ENCODE results near the gene SDK2. TPM values are rescaled to one million over a fixed set of nuclear protein-coding genes. Genes with fewer than 3 reads are reported as not detected.

Gene SDK2
- total and polyA plus RNA-seq, 3 experiments from 2014 or later, result 0.35 to 0.54 (median 0.44) TPM

DNA sequence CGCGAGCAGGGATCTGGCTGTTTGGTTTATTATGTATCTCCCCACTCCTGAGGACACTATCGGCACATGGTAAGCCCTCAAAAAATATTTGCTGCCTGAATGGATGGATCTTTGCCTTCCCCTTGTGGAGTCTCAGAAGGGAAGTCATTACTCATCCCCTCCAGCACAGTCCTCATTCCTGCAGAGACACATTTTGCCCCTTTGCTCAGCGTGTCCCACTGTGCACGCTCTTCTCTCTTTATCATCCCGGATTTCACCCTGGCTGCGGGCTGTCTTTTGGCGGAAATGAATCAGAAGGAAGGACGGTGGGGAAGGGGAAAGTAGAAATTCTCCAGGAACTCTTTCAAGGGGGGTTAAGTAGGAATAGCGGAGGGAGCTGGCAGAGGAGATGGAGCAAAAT, 207.3 kb downstream of the SDK2 start:
- no peak for DNase-seq
- Histone ChIP-seq H3K36me3 (ENCODE audit: insufficient read depth, low read length) (no peaks in the 10 kb centered on the region), H3K27ac (ENCODE audit: low read depth, low read length) (no peak overlapping the region), H3K4me3 (ENCODE audit: low read length) (no peak overlapping the region), H3K4me1 (ENCODE audit: insufficient read depth, low read length) (no peaks in the 10 kb centered on the region), H3K9me3 (ENCODE audit: low read length) (no peaks in the 10 kb centered on the region), H3K27me3 (ENCODE audit: insufficient read depth, low read length, poor library complexity, severe bottlenecking) (no peaks in the 10 kb centered on the region)
- Mint-ChIP-seq H3K4me1 (no peaks in the 10 kb centered on the region), H3K27me3 (peaks cover 0 to 1% of the 10 kb centered on the region in 2 donors), H3K27ac (no peak overlapping the region), H3K36me3 (no peaks in the 10 kb centered on the region), H3K9me3 (no peaks in the 10 kb centered on the region), H3K4me3 (no peak overlapping the region)
- POLR2A ChIA-PET, result no interaction called here
- CTCF ChIA-PET, result no interaction called here

DNA sequence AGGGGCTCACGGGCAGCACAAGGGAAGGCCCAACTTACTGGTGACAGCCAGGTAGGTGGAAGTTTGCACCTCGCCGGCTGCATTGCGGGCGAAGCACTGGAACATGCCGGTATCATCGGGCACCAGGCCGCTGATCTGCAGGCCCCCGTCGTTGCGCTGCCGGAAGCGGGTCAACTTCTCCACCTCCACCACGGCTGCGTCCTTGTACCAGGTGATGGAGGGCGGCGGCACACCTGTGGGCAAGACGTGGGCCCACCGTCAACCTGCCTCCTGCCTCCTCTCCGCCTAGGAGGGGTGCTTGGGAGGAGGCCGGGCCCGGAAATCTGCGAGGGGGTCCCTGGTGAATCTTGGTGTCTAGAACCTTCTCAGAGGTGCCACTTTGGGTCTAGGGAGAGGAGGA, 208.8 kb downstream of the SDK2 start:
- Histone ChIP-seq H3K4me1 (ENCODE audit: insufficient read depth, low read length) (no peaks in the 10 kb centered on the region), H3K4me3 (ENCODE audit: low read length) (no peak overlapping the region), H3K27ac (ENCODE audit: low read depth, low read length) (no peak overlapping the region), H3K9me3 (ENCODE audit: low read length) (no peaks in the 10 kb centered on the region), H3K36me3 (ENCODE audit: insufficient read depth, low read length) (no peaks in the 10 kb centered on the region), H3K27me3 (ENCODE audit: insufficient read depth, low read length, poor library complexity, severe bottlenecking) (no peaks in the 10 kb centered on the region)
- no peak overlapping the region for H3K4me3 Mint-ChIP-seq
- CTCF ChIA-PET, result no interaction called here
- no peaks in the 10 kb centered on the region for H3K9me3 Mint-ChIP-seq
- no peak for DNase-seq
- no peaks in the 10 kb centered on the region for H3K36me3 Mint-ChIP-seq
- H3K4me1 Mint-ChIP-seq, result peaks cover 0 to 3% (median 2%) of the 10 kb centered on the region in 3 donors
- peaks cover 0 to 1% of the 10 kb centered on the region in 2 donors for H3K27me3 Mint-ChIP-seq
- H3K27ac Mint-ChIP-seq, result peak overlapping the region in 1 of 8 donors; percentile 21
- POLR2A ChIA-PET, result no interaction called here

DNA sequence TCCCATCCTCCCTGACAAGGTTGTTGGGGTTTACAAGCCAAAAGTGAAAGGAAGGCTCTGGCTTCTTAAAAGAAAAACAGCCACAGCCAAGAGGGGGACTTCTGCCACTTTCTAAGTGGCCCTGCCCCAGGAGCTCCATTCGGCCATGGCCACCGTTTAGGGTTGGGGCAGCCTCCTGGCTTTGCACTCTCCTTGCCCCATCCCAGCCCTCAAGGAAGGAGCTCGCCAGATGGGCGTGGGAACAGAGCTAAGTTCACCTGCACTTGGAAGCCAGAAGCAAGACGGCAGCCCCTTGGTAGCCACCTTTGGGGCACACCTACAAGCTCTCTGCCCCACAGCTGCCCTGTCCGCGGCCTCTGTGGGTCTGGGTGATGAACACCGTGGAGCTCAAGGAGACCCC, 210.1 kb downstream of the SDK2 start:
- Histone ChIP-seq H3K4me1 (ENCODE audit: insufficient read depth, low read length) (peaks cover 6% of the 10 kb centered on the region), H3K27ac (ENCODE audit: low read depth, low read length) (no peak overlapping the region), H3K36me3 (ENCODE audit: insufficient read depth, low read length) (no peaks in the 10 kb centered on the region), H3K27me3 (ENCODE audit: insufficient read depth, low read length, poor library complexity, severe bottlenecking) (no peaks in the 10 kb centered on the region), H3K9me3 (ENCODE audit: low read length) (no peaks in the 10 kb centered on the region), H3K4me3 (ENCODE audit: low read length) (no peak overlapping the region)
- Mint-ChIP-seq H3K27me3 (peaks cover 4% of the 10 kb centered on the region in 2 donors), H3K27ac (peak overlapping the region in 1 of 8 donors; percentile 9), H3K36me3 (no peaks in the 10 kb centered on the region), H3K4me1 (peaks cover 0 to 6% (median 5%) of the 10 kb centered on the region in 3 donors), H3K4me3 (no peak overlapping the region), H3K9me3 (peaks cover 0 to 2% (median 0%) of the 10 kb centered on the region in 5 donors)
- DNase-seq, result no peak
- ChIA-PET POLR2A (no interaction called here), CTCF (interaction anchor here (0.7 kb wide), 1 partner anchor 276 kb away, joined by 4 read pairs; no protein-coding TSS in a partner anchor)

DNA sequence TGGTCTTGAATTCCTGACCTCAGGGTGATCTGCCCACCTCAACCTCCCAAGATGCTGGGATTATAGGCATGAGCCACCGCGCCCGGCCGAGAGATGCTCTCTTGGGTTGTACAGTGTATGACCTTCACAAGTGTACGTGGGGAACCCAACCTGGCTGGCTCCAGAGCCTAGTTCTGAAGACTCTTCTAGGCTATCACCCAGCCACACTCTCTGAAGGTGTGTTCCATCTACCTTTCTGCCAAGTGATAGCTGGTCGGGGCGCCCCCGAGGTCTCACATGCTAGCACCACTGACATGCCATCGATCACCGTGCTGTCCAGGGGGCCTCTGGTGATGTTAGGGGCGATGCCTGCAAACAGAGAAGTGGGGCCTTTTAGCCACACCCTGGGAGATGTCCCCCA, 210.7 kb downstream of the SDK2 start:
- H3K4me3 Mint-ChIP-seq, result no peak overlapping the region
- Histone ChIP-seq H3K36me3 (ENCODE audit: insufficient read depth, low read length) (no peaks in the 10 kb centered on the region), H3K9me3 (ENCODE audit: low read length) (no peaks in the 10 kb centered on the region), H3K4me1 (ENCODE audit: insufficient read depth, low read length) (peaks cover 6% of the 10 kb centered on the region), H3K27me3 (ENCODE audit: insufficient read depth, low read length, poor library complexity, severe bottlenecking) (no peaks in the 10 kb centered on the region), H3K4me3 (ENCODE audit: low read length) (no peak overlapping the region), H3K27ac (ENCODE audit: low read depth, low read length) (no peak overlapping the region)
- no peak for DNase-seq
- H3K4me1 Mint-ChIP-seq, result peaks cover 0 to 6% (median 5%) of the 10 kb centered on the region in 3 donors
- POLR2A ChIA-PET, result no interaction called here
- no peaks in the 10 kb centered on the region for H3K36me3 Mint-ChIP-seq
- H3K27me3 Mint-ChIP-seq, result peaks cover 4% of the 10 kb centered on the region in 2 donors
- H3K9me3 Mint-ChIP-seq, result peaks cover 0 to 2% (median 0%) of the 10 kb centered on the region in 5 donors
- no peak overlapping the region for H3K27ac Mint-ChIP-seq
- CTCF ChIA-PET, result no interaction called here

DNA sequence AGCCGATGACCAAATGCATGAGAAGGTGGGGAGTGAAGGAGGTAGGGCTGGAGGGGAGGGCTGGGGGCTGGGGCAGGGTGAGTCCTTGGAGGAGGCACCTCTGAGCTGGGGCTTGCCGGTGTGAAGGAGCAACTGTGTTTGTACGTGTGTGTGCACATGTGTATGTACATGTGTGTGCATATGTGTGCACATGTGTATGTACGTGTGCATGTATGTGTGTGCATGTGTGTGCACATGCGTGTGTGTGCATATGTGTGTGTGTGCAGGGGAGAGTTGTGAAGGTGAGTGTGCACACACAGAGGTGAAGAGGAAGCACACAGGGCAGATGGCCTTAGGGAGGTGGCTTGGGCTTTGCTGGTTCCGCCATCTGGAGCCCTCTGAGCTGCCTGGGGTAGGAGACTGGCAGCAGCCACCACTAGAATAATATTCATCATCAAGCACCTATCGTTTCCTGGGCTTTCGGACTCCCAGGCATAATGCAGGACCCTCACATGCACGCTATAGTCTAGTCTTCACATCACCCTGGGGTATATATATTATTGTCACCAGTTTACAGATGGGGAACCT, 211.5 kb downstream of the SDK2 start:
- H3K4me1 Mint-ChIP-seq, result peaks cover 0 to 6% (median 5%) of the 10 kb centered on the region in 3 donors
- peaks cover 0 to 2% (median 0%) of the 10 kb centered on the region in 5 donors for H3K9me3 Mint-ChIP-seq
- peaks cover 3 to 4% of the 10 kb centered on the region in 2 donors for H3K27me3 Mint-ChIP-seq
- no peaks in the 10 kb centered on the region for H3K36me3 Mint-ChIP-seq
- H3K27ac Mint-ChIP-seq, result no peak overlapping the region
- Histone ChIP-seq H3K36me3 (ENCODE audit: insufficient read depth, low read length) (no peaks in the 10 kb centered on the region), H3K4me1 (ENCODE audit: insufficient read depth, low read length) (peaks cover 6% of the 10 kb centered on the region), H3K27ac (ENCODE audit: low read depth, low read length) (no peak overlapping the region), H3K4me3 (ENCODE audit: low read length) (no peak overlapping the region), H3K9me3 (ENCODE audit: low read length) (no peaks in the 10 kb centered on the region), H3K27me3 (ENCODE audit: insufficient read depth, low read length, poor library complexity, severe bottlenecking) (no peaks in the 10 kb centered on the region)
- no peak overlapping the region for H3K4me3 Mint-ChIP-seq
- POLR2A ChIA-PET, result no interaction called here
- DNase-seq, result no peak
- CTCF ChIA-PET, result interaction anchor here (11.5 kb wide), 1 partner anchor 277 kb away, joined by 112 read pairs; no protein-coding TSS in a partner anchor

DNA sequence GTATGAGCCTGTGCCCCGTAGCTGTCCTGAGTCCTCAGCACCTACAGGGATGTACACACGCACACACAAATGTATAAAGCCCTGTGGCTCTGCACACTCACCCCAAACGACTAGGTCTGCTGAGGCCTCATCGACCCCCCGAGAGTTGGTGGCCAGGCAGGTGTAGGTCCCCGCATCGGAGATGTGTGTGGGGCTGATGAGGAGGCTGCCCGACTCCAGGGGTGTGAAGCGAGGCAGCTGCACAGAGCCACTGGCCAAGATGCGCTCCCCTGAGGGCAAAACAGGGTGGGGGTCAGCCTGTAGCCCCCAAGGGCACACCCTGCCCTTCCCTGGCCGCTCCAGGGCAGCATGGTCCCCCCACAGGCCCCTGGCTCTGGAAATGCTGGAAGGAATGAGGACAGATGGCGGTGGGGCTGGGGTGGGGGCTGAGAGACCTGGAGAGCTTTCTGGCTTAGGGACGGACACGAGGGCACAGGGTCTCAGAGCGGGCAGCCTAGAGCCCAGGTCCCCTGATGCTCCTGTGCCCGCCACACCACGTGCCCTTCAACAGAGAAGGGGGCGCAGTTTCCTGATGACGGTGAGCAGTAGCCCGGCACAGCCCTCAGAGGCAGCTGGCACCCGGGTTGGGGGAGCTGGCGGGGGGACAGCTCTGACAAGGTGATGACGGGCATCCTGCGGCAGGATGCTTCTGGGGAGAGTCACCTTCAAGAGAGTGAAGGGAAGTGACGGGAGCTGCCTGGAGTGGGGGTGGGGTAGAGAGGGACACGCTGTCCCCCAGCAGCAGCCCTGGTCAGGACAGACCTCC, 212.6 kb downstream of the SDK2 start:
- Mint-ChIP-seq H3K4me3 (no peak overlapping the region), H3K9me3 (peaks cover 0 to 2% (median 0%) of the 10 kb centered on the region in 5 donors), H3K4me1 (peaks cover 0 to 6% (median 5%) of the 10 kb centered on the region in 3 donors), H3K27me3 (peaks cover 3 to 4% of the 10 kb centered on the region in 2 donors), H3K36me3 (no peaks in the 10 kb centered on the region), H3K27ac (no peak overlapping the region)
- H3K36me3 ChIP-seq (ENCODE audit: insufficient read depth, low read length), result no peaks in the 10 kb centered on the region
- ChIA-PET POLR2A (no interaction called here), CTCF (interaction anchor here (2.4 to 11.5 kb wide), 2 partner anchors 271 to 278 kb away, joined by 5 to 112 read pairs; no protein-coding TSS in a partner anchor)
- DNase-seq, result no peak
- no peaks in the 10 kb centered on the region for H3K9me3 ChIP-seq (ENCODE audit: low read length)
- no peak overlapping the region for H3K4me3 ChIP-seq (ENCODE audit: low read length)
- H3K4me1 ChIP-seq (ENCODE audit: insufficient read depth, low read length), result peaks cover 6% of the 10 kb centered on the region
- no peak overlapping the region for H3K27ac ChIP-seq (ENCODE audit: low read depth, low read length)
- H3K27me3 ChIP-seq (ENCODE audit: insufficient read depth, low read length, poor library complexity, severe bottlenecking), result no peaks in the 10 kb centered on the region

DNA sequence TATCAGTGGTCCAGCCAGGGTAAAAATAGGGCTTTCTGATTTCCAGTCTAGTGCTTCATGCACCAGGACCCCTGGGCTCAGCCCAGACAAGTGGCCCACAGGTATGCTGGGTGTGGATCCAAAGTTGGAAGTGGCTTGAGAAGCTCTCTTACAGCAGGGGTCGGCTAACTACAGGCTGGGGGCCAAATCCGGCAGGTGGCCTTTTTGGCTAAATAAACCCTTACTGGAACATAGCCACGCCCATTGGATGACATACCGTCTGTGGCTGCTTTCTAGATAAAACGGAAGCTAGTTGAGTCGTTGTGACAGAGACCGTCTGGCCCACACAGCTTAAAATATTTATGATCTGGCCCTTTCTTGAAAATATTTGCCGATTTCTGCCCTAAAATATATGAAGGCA, 213.4 kb downstream of the SDK2 start:
- no peak overlapping the region for H3K4me3 ChIP-seq (ENCODE audit: low read length)
- peaks cover 0 to 2% (median 0%) of the 10 kb centered on the region in 5 donors for H3K9me3 Mint-ChIP-seq
- H3K36me3 Mint-ChIP-seq, result no peaks in the 10 kb centered on the region
- H3K27me3 ChIP-seq (ENCODE audit: insufficient read depth, low read length, poor library complexity, severe bottlenecking), result no peaks in the 10 kb centered on the region
- POLR2A ChIA-PET, result interaction anchor here (0.6 kb wide), 1 partner anchor 493 kb away, joined by 4 read pairs; no protein-coding TSS in a partner anchor
- no peaks in the 10 kb centered on the region for H3K36me3 ChIP-seq (ENCODE audit: insufficient read depth, low read length)
- H3K27me3 Mint-ChIP-seq, result peaks cover 3 to 4% of the 10 kb centered on the region in 2 donors
- H3K27ac ChIP-seq (ENCODE audit: low read depth, low read length), result no peak overlapping the region
- peaks cover 6% of the 10 kb centered on the region for H3K4me1 ChIP-seq (ENCODE audit: insufficient read depth, low read length)
- DNase-seq, result peak in 1 of 5 donors; percentile 7
- CTCF ChIA-PET, result interaction anchor here (0.8 to 11.5 kb wide), 6 partner anchors 9 to 292 kb away, joined by 3 to 112 read pairs (median 5); no protein-coding TSS in a partner anchor
- H3K9me3 ChIP-seq (ENCODE audit: low read length), result no peaks in the 10 kb centered on the region
- no peak overlapping the region for H3K4me3 Mint-ChIP-seq
- peaks cover 0 to 6% (median 5%) of the 10 kb centered on the region in 3 donors for H3K4me1 Mint-ChIP-seq
- H3K27ac Mint-ChIP-seq, result peak overlapping the region in 1 of 8 donors; percentile 47

DNA sequence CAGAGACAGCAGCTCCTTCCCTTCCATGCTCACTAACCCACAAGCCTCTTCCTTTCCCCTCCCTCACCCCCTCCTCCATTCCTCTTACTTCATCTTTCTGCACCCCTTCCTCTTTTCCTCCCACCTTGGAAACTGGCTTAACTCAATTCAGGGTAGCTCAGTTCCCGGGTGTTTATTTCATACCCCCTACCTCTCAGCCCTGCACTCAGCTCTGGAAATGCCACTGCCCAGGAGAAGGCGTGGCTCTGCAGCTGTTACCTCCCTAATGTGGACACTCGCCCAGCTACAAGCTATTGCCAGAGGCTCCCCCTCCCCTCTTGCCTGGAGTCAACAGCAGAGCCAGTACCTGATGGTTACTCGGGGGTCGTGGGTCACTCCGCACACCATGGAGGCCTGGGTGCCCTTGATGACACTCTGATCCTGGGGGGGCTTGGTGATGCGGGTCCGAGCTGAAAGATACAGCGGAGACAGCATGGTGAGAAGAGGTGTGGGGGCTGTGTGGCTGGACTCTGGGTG, 214.0 kb downstream of the SDK2 start:
- Mint-ChIP-seq H3K27ac (no peak overlapping the region), H3K9me3 (peaks cover 0 to 2% (median 0%) of the 10 kb centered on the region in 5 donors), H3K36me3 (no peaks in the 10 kb centered on the region), H3K4me1 (peaks cover 0 to 6% (median 5%) of the 10 kb centered on the region in 3 donors), H3K4me3 (no peak overlapping the region), H3K27me3 (peaks cover 3 to 4% of the 10 kb centered on the region in 2 donors)
- H3K4me1 ChIP-seq (ENCODE audit: insufficient read depth, low read length), result peaks cover 6% of the 10 kb centered on the region
- H3K4me3 ChIP-seq (ENCODE audit: low read length), result no peak overlapping the region
- no peak overlapping the region for H3K27ac ChIP-seq (ENCODE audit: low read depth, low read length)
- no peaks in the 10 kb centered on the region for H3K27me3 ChIP-seq (ENCODE audit: insufficient read depth, low read length, poor library complexity, severe bottlenecking)
- no peak for DNase-seq
- no peaks in the 10 kb centered on the region for H3K36me3 ChIP-seq (ENCODE audit: insufficient read depth, low read length)
- no peaks in the 10 kb centered on the region for H3K9me3 ChIP-seq (ENCODE audit: low read length)
- CTCF ChIA-PET, result interaction anchor here (0.7 to 11.5 kb wide), 16 partner anchors 8 to 746 kb away, joined by 3 to 112 read pairs (median 4); no protein-coding TSS in a partner anchor
- POLR2A ChIA-PET, result no interaction called here

Measured in CD8-positive, alpha-beta memory T cell (primary cell).